GM06990 (cell line): Measurements from ENCODE around the gene GPD1L.

Experiments used
- DNase-seq: peaks from one replicate; pipeline ENCODE4 v3.0.0-alpha.2; 2011; ENCODE audit not compliant: insufficient read length; ENCODE audit errors: extremely low read depth
- H3K27me3 ChIP-seq: replicated peaks from 2 replicates; pipeline ENCODE4 v1.6.0; 2011; ENCODE audit warnings: low read length; ENCODE audit not compliant: control insufficient read depth, insufficient read depth
- H3K36me3 ChIP-seq: 2 replicates; pipeline ENCODE4 v1.5.1; 2011; ENCODE audit warnings: low read length; ENCODE audit not compliant: control insufficient read depth, insufficient read depth
- H3K4me3 ChIP-seq: replicated peaks from 2 replicates; pipeline ENCODE4 v1.5.1; 2011; ENCODE audit warnings: low read depth, mild to moderate bottlenecking, control low read depth, low read length
- CTCF ChIP-seq: IDR thresholded peaks from 2 replicates; pipeline ENCODE4 v1.5.1; 2011; ENCODE audit warnings: low read length, control low read depth, mild to moderate bottlenecking, inconsistent platforms; ENCODE audit not compliant: insufficient read depth, poor library complexity, severe bottlenecking

Gene GPD1L

GRCh38 chr3:32123620-32124019 lies 17.2 kb downstream of the GPD1L start:
- DNase-seq = no peak

GRCh38 chr3:32125012-32125411 lies 18.6 kb downstream of the GPD1L start:
- H3K27me3 ChIP-seq = no peaks in the 10 kb centered on the region
- no peak for TF ChIP-seq CTCF
- H3K4me3 ChIP-seq = no peak overlapping the region
- DNase-seq = no peak
- no peaks in the 10 kb centered on the region for H3K36me3 ChIP-seq

More at GRCh38 chr3:32123620-32124019, 17.2 kb downstream of the GPD1L start:
- H3K36me3 ChIP-seq = no peaks in the 10 kb centered on the region
- H3K4me3 ChIP-seq = no peak overlapping the region
- H3K27me3 ChIP-seq = no peaks in the 10 kb centered on the region
- no peak for TF ChIP-seq CTCF

GRCh38 chr3:32126305-32127015 lies 20.0 kb downstream of the GPD1L start:
- no peak for DNase-seq
- Histone ChIP-seq H3K27me3 (no peaks in the 10 kb centered on the region), H3K4me3 (no peak overlapping the region), H3K36me3 (no peaks in the 10 kb centered on the region)
- no peak for TF ChIP-seq CTCF

GRCh38 chr3:32127219-32127826 lies 20.9 kb downstream of the GPD1L start:
- H3K36me3 ChIP-seq = no peaks in the 10 kb centered on the region
- H3K4me3 ChIP-seq = no peak overlapping the region
- DNase-seq = no peak
- TF ChIP-seq CTCF = no peak
- no peaks in the 10 kb centered on the region for H3K27me3 ChIP-seq

- no peaks in the 10 kb centered on the region for H3K27me3 ChIP-seq
- H3K36me3 ChIP-seq = no peaks in the 10 kb centered on the region
- no peak for TF ChIP-seq CTCF
- DNase-seq = no peak
- H3K4me3 ChIP-seq = no peak overlapping the region
These were observed 22.5 kb downstream of the GPD1L start for GRCh38 chr3:32128936-32129335.

GRCh38 chr3:32129832-32130231 lies 23.4 kb downstream of the GPD1L start:
- no peak for DNase-seq
- Histone ChIP-seq H3K27me3 (no peaks in the 10 kb centered on the region), H3K36me3 (no peaks in the 10 kb centered on the region), H3K4me3 (no peak overlapping the region)
- TF ChIP-seq CTCF = no peak
